Mononuclear cell (primary cell): ENCODE data around the gene SLCO4A1. TPM values are rescaled to one million over a fixed set of nuclear protein-coding genes. Genes with fewer than 3 reads are reported as not detected.

Experiments
- H3K27me3 ChIP-seq: 2 replicates; pipeline ENCODE4 v1.6.0; 2011; ENCODE audit warnings: low read length, control low read depth; ENCODE audit not compliant: insufficient read depth
- H3K4me1 ChIP-seq: 2 replicates; pipeline ENCODE4 v1.5.1; 2011; ENCODE audit warnings: mild to moderate bottlenecking, low read length, control low read depth; ENCODE audit not compliant: insufficient read depth
- H3K4me3 ChIP-seq: 2 replicates; pipeline ENCODE4 v1.5.1; 2011; ENCODE audit warnings: mild to moderate bottlenecking, low read length, moderate library complexity
- H3K9me3 ChIP-seq: 2 replicates; pipeline ENCODE4 v1.5.1; 2011; ENCODE audit warnings: low read depth, mild to moderate bottlenecking, control low read depth, low read length
- total RNA-seq: library from RNA; depleted of rRNA; stranded (reverse); fragments of >200 nt; gene quantifications from one replicate; pipeline ENCODE4 v1.2.3, GENCODE V29; 2012

The SLCO4A1 gene
- total RNA-seq, 1 donor, result 0.73 TPM

- H3K9me3 ChIP-seq, result no peaks in the 10 kb centered on the region
- peaks cover 11% of the 10 kb centered on the region for H3K4me1 ChIP-seq
- no peak overlapping the region for H3K4me3 ChIP-seq
- H3K27me3 ChIP-seq, result no peaks in the 10 kb centered on the region
Measured at GRCh38 chr20:62693524-62693922, 51.2 kb downstream of the SLCO4A1 start.

GRCh38 chr20:62694106-62694505, 51.8 kb downstream of the SLCO4A1 start:
- Histone ChIP-seq H3K4me3 (no peak overlapping the region), H3K4me1 (peaks cover 11% of the 10 kb centered on the region), H3K9me3 (no peaks in the 10 kb centered on the region), H3K27me3 (no peaks in the 10 kb centered on the region)

GRCh38 chr20:62694868-62695267, 52.6 kb downstream of the SLCO4A1 start:
- H3K27me3 ChIP-seq, result no peaks in the 10 kb centered on the region
- no peak overlapping the region for H3K4me3 ChIP-seq
- H3K9me3 ChIP-seq, result no peaks in the 10 kb centered on the region
- H3K4me1 ChIP-seq, result peaks cover 11% of the 10 kb centered on the region

- peaks cover 11% of the 10 kb centered on the region for H3K4me1 ChIP-seq
- no peaks in the 10 kb centered on the region for H3K27me3 ChIP-seq
- H3K4me3 ChIP-seq, result no peak overlapping the region
- no peaks in the 10 kb centered on the region for H3K9me3 ChIP-seq
Measured at GRCh38 chr20:62695448-62696414, 53.4 kb downstream of the SLCO4A1 start.

GRCh38 chr20:62696434-62696957, 54.2 kb downstream of the SLCO4A1 start:
- no peaks in the 10 kb centered on the region for H3K27me3 ChIP-seq
- peaks cover 11% of the 10 kb centered on the region for H3K4me1 ChIP-seq
- H3K9me3 ChIP-seq, result no peaks in the 10 kb centered on the region
- no peak overlapping the region for H3K4me3 ChIP-seq

- H3K4me3 ChIP-seq, result no peak overlapping the region
- H3K4me1 ChIP-seq, result peaks cover 11% of the 10 kb centered on the region
- H3K9me3 ChIP-seq, result no peaks in the 10 kb centered on the region
- H3K27me3 ChIP-seq, result no peaks in the 10 kb centered on the region
Measured at GRCh38 chr20:62696989-62697388, 54.7 kb downstream of the SLCO4A1 start.

GRCh38 chr20:62697468-62697912, 55.2 kb downstream of the SLCO4A1 start:
- Histone ChIP-seq H3K4me3 (no peak overlapping the region), H3K9me3 (no peaks in the 10 kb centered on the region)

GRCh38 chr20:62698231-62698630, 55.9 kb downstream of the SLCO4A1 start:
- Histone ChIP-seq H3K4me3 (no peak overlapping the region), H3K4me1 (peaks cover 13% of the 10 kb centered on the region), H3K9me3 (no peaks in the 10 kb centered on the region), H3K27me3 (no peaks in the 10 kb centered on the region)

More at GRCh38 chr20:62697468-62697912, 55.2 kb downstream of the SLCO4A1 start:
- Histone ChIP-seq H3K27me3 (no peaks in the 10 kb centered on the region), H3K4me1 (peaks cover 11% of the 10 kb centered on the region)

GRCh38 chr20:62699296-62699695, 57.0 kb downstream of the SLCO4A1 start:
- Histone ChIP-seq H3K27me3 (no peaks in the 10 kb centered on the region), H3K4me3 (no peak overlapping the region), H3K9me3 (no peaks in the 10 kb centered on the region), H3K4me1 (peaks cover 22% of the 10 kb centered on the region)

GRCh38 chr20:62699741-62700140, 57.4 kb downstream of the SLCO4A1 start:
- Histone ChIP-seq H3K9me3 (no peaks in the 10 kb centered on the region), H3K27me3 (no peaks in the 10 kb centered on the region), H3K4me1 (peaks cover 27% of the 10 kb centered on the region), H3K4me3 (no peak overlapping the region)

- H3K4me3 ChIP-seq, result no peak overlapping the region
- H3K9me3 ChIP-seq, result no peaks in the 10 kb centered on the region
- no peaks in the 10 kb centered on the region for H3K27me3 ChIP-seq
- peaks cover 29% of the 10 kb centered on the region for H3K4me1 ChIP-seq
Measured at GRCh38 chr20:62700261-62700930, 58.1 kb downstream of the SLCO4A1 start.

GRCh38 chr20:62701161-62702012, 59.1 kb downstream of the SLCO4A1 start:
- Histone ChIP-seq H3K9me3 (no peaks in the 10 kb centered on the region), H3K27me3 (no peaks in the 10 kb centered on the region), H3K4me3 (no peak overlapping the region)

GRCh38 chr20:62702013-62702300, 59.7 kb downstream of the SLCO4A1 start:
- no peaks in the 10 kb centered on the region for H3K9me3 ChIP-seq
- no peak overlapping the region for H3K4me3 ChIP-seq
- peaks cover 23% of the 10 kb centered on the region for H3K4me1 ChIP-seq
- no peaks in the 10 kb centered on the region for H3K27me3 ChIP-seq

More at GRCh38 chr20:62701161-62702012, 59.1 kb downstream of the SLCO4A1 start:
- peaks cover 26% of the 10 kb centered on the region for H3K4me1 ChIP-seq

- Histone ChIP-seq H3K4me3 (no peak overlapping the region), H3K9me3 (no peaks in the 10 kb centered on the region), H3K27me3 (peaks cover 2% of the 10 kb centered on the region), H3K4me1 (peaks cover 21% of the 10 kb centered on the region)
Measured at GRCh38 chr20:62702895-62703852, 60.9 kb downstream of the SLCO4A1 start.
